Stimulated activated CD4-positive, alpha-beta T cell treated with anti-CD3 and anti-CD28 coated beads, Interleukin-15, amount 100 ng/mL, for 1 hour (primary cell): Measurements from ENCODE around the gene NOP53.
"Not testable (repeated sequence)": the region's sequence is repeated elsewhere in the genome, so short reads cannot be mapped to it uniquely, and the experiment has no call there.

ENCODE experiments used
- DNase-seq, 2 donors: peaks; one replicate each; pipeline ENCODE4 v3.0.0-alpha.2; 2020; ENCODE audit warnings: low read depth in 1 of 2, low spot score in 1 of 2

Gene NOP53

DNA sequence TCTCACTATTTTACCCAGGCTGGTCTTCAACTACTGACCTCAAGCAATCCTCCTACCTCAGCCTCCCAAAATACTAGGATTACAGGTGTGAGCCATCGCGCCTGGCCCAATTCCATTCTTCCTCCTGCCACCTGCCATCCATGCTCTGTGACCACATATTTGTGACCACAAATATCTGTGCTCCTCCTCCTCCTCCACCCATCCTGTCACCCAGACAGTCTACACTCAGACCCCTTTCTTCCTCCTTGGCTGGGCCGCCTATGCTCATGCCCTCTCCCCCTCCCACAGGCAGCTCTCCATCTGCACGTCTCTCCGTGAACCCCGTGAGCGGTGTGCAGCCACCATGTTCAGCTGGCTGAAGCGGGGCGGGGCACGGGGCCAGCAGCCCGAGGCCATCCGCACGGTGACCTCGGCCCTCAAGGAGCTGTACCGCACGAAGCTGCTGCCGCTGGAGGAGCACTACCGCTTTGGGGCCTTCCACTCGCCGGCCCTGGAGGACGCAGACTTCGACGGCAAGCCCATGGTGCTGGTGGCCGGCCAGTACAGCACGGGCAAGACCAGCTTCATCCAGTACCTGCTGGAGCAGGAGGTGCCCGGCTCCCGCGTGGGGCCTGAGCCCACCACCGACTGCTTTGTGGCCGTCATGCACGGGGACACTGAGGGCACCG is 28.9 kb upstream of the NOP53 start:
- no peak for DNase-seq

DNA sequence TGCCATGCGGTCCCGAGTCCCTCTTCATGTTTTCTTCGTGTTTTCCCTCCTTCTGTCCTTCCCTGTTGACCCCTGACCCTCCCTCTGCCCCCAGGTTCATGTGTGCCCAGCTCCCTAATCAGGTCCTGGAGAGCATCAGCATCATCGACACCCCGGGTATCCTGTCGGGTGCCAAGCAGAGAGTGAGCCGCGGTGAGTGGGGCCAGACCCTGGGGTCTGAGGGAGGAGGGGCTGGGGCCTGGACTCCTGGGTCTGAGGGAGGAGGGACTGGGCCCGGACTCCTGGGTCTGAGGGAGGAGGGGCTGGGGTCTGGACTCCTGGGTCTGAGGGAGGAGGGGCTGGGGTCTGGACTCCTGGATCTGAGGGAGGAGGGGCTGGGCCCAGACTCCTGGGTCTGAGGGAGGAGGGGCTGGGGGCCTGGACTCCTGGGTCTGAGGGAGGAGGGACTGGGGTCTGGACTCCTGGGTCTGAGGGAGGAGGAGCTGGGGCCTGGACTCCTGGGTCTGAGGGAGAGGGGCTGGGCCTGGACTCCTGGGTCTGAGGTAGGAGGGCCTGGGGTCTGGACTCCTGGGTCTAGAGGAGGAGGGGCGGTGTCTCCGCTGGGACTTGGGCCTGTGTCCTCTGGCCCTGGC is 26.8 kb upstream of the NOP53 start:
- DNase-seq, result not testable (repeated sequence)

- no peak for DNase-seq
These were observed 26.1 kb upstream of the NOP53 start for GRCh38 chr19:47719047-47719859.

- no peak for DNase-seq
These were observed 24.5 kb upstream of the NOP53 start for GRCh38 chr19:47720669-47721422.

GRCh38 chr19:47723581-47723940 is 21.8 kb upstream of the NOP53 start:
- DNase-seq, result no peak

DNA sequence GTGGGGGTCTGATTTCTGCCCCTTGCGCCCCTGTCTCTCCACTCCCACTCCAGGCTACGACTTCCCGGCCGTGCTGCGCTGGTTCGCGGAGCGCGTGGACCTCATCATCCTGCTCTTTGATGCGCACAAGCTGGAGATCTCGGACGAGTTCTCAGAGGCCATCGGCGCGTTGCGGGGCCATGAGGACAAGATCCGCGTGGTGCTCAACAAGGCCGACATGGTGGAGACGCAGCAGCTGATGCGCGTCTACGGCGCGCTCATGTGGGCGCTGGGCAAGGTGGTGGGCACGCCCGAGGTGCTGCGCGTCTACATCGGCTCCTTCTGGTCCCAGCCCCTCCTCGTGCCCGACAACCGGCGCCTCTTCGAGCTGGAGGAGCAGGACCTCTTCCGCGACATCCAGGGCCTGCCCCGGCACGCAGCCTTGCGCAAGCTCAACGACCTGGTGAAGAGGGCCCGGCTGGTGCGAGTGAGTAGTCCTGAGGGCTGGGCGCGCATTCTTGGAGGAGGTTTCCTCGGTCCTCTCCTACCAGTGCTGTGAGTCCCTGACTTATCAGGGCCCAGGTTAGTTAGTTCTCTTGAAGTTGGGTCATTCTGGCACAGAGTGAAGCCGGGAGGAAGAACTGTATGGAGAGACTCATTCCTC is 19.5 kb upstream of the NOP53 start:
- DNase-seq, result no peak

DNA sequence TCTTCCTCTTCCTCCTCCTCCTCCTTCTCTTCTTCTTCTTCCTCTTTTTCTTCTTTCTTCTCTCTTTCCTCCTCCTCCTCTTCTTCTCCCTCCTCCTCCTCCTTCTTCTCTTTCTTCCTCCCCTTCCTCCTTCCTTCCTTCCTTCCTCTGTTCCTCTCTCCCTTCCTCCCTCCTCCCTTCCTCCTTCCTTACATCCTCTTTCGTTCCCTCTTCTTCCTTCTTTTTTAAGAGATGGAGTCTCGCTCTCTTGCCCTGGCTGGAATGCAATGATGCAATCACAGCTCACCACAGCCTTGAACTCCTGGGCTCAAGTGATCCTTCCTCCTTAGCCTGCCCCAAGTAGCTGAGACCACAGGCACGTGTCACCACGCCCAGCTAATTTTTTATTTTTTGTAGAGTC is 18.9 kb upstream of the NOP53 start:
- DNase-seq, result no peak

DNA sequence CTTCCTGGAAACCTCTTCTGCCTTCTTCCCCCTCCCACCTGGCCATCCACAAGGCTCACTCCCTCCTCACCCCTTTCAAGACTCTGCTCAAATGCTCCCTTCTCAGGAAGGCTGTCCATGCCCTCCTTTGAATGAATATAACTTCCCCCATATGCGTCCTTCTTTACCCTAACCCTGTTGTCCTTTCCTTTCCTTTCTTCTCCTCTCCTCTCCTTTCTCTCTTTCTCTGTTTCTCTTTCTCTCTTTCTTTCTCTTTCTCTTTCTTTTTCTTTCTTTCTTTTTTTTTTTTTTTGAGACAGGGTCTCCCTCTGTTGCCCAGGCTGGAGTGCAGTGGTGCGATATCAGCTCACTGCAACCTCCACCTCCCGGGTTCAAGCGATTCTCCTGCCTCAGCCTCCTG is 17.1 kb upstream of the NOP53 start:
- DNase-seq, result not testable (repeated sequence)

- DNase-seq, result no peak
These were observed 15.9 kb upstream of the NOP53 start for GRCh38 chr19:47729468-47729798.

DNA sequence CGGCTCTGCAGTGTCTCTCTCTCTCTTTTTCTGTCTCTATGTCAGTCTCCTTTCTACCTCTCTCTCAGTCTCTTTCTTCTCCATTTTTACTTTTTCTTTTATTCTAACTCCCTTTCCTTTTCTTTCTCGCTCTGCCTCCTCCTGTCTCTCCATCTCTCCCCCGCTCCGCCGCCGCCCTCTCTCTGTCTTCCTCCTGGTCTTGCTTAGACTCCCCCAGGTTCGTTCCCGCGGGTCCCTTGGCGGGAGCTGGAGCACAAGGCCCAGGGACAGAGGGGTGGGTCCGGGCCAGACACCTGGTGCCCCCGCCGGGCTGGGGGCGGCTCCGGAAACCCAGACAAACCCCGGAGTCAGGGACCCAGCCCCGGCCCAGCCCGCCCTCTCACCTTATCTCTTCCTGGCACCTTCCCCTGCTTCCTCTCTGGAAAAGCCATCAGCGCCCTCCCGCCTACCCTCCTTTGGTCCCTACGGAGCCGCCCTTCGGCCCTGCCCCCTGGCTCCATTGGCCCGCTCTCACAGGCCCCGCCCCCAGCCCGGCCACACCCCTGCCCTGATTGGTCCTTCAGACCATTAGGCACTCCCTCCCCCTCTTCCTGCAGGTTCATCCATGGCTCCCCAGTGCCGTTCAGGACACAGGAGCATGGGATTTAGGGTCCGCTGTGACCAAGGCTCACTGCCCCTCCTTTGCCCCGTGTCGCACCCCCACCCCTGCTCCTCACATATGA is 15.4 kb upstream of the NOP53 start:
- DNase-seq, result peak in 1 of 2 donors; percentile 34

DNA sequence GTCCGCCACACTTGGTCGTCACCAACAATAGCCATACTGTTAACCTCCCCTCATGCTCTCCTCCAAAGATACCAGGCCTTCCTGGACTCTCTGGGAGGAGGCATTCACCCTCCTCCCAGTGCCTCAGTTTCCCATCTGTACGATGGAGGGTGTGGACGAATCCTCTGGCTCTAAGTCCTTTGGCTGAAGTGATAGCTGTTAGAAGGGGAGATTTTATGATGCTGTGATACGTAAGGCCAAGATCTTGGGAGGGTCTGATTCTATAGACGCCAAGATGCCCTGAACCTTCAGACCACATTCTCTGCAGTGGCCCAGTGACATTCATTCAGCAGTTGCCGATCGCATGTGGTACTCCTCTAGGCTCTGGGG is 14.8 kb upstream of the NOP53 start:
- DNase-seq, result no peak

DNA sequence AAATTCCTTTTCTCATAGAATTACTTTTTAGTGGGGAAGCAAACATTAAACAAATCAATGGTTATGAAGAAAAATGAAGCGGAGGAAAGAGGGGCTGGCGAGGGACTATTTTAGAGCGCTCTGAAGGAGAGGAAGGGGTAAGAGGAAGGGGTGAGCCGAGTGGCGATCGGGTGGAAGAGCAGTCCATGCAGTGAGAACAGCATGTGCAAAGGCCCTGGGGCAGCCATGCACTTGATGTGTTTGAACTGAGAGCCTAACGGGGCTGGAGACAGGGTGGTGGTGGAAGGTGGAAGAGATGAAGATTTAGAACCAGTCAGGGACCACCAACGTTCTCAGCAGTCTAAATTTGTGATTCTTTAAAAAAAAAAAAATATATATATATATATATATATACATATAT is 14.4 kb upstream of the NOP53 start:
- DNase-seq, result no peak

DNA sequence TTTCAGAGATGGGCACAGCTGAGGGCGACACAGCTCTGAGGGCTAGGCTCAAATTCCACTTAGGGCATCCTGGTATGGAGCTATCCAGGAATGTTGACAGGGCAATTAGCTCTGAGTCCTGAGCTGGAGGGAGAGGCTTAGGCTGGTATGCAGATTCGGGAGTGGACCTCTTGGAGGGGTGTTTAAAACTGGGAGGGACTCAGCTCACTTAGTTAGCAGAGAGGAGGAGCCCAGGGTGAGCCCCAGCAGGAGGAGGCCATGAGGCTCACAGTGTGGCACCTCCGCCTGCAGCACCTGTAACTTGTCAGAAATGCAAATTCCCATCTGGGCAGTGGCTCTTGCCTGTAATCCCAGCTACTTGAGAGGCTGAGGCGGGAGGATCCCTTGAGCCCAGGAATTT is 10.2 kb upstream of the NOP53 start:
- DNase-seq, result no peak

GRCh38 chr19:47740866-47741519 is 4.4 kb upstream of the NOP53 start:
- DNase-seq, result no peak

- no peak for DNase-seq
These were observed 3.7 kb upstream of the NOP53 start for GRCh38 chr19:47741544-47742140.

DNA sequence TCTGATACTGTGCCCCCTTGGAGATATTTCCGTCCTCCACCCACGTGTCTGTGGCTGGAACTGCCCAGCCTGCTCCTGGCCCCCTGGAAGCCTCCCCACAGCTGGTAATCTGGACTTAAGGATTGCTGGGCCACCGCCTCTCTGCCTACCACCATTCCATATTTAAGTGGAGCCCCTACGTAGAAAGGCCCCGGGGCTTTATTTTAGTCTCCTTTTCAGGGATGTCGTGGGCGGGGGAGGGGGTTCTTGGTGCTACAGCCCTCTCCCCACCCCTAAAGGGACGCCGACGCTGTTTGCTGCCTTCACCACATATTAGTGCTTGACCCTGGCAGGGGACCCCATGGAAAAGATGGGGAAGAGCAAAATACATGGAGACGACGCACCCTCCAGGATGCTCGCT is 2.7 kb upstream of the NOP53 start:
- DNase-seq, result no peak

DNA sequence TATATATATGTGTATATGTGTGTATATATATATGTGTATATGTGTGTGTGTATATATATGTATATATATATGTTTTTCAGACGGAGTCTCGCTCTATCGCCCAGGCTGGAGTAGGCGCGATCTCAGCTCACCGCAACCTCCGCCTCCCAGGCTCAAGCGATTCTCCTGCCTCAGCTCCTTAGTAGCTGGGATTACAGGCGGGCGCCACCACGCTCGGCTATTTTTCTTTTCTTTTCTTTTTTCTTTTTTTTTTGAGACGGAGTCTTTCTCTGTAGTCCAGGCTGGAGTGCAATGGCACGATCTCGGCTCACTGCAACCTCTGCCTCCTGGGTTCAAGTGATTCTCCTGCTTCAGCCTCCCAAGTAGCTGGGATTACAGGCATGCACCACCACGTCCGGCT is 783 bp downstream of the NOP53 start:
- not testable (repeated sequence) for DNase-seq

- DNase-seq, result no peak
These were observed 4.0 kb downstream of the NOP53 start for GRCh38 chr19:47749326-47749725.

DNA sequence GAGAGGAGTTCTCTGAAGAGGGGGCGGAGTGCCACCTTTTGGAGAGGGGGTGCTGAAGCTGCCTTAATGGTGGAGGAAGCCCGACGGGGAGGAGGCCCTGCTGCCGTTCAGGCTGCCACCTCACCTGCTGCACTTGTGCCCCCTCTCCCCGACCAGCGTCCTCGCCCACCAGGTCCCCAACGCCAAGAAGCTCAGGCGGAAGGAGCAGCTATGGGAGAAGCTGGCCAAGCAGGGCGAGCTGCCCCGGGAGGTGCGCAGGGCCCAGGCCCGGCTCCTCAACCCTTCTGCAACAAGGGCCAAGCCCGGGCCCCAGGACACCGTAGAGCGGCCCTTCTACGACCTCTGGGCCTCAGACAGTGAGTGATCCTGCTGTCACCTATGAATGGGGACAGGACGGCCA is 5.4 kb downstream of the NOP53 start:
- DNase-seq, result no peak
